ENCODE data around the gene LUZP1. TPM values are rescaled to one million over a fixed set of nuclear protein-coding genes. Genes with fewer than 3 reads are reported as not detected.

The LUZP1 gene
- total and polyA plus RNA-seq, 11 donors = 6.1 to 42.3 (median 30.0) TPM

- DNase-seq (no peak), ATAC-seq (peak in 1 of 4 donors; percentile 0)
- Histone ChIP-seq H3K27ac (peak overlapping the region in 11 of 12 donors; percentile 69 to 98 (median 95)), H3K36me3 (no peaks in the 10 kb centered on the region), H3K27me3 (no peaks in the 10 kb centered on the region), H3K4me3 (peak overlapping the region; percentile 67 to 98 (median 86)), H3K4me1 (peaks cover 0 to 49% (median 40%) of the 10 kb centered on the region in 12 donors), H3K9me3 (no peaks in the 10 kb centered on the region)
- WGBS, 4 donors = 40 to 56% (median 46%) methylated on average over 14 of the region's 14 CpGs
- no peak for TF ChIP-seq CTCF (IDR thresholded peaks at IDR 0.05)
- no peak for TF ChIP-seq POLR2A (IDR thresholded peaks at IDR 0.05)
- intact Hi-C loops (cut with DNase I) = loop anchor here in 4 of 10 donors (1.0 to 5.0 kb wide), 4 partner anchors 8 to 152 kb away; partner anchors contain the start of genes KDM1A (in 1 of the 4) and TEX46 (in 1 of the 4)
Measured at GRCh38 chr1:23169195-23169575, 529 bp upstream of the LUZP1 start.

DNA sequence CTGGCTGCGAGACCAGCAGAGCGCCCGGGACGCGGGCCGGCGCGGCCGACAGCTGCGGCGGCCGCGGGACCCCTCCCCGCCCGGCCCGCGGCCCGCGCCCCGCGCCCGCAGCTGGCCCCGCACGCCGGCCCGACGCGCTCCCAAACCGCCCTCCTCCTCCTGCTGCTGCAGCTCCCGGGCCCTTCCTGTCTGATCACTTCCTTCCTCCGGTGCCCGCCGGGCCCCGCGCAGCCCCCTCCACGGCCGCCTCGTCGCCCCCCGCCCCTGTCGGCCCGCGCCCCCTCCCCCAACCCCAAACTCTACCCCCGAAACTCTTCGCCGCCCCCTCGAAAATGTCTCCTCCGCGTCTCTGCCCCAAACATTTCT is 594 bp downstream of the LUZP1 start:
- Histone ChIP-seq H3K27ac (peak overlapping the region; percentile 88 to 98 (median 94)), H3K4me3 (peak overlapping the region; percentile 67 to 98 (median 86)), H3K4me1 (peaks cover 0 to 58% (median 47%) of the 10 kb centered on the region in 12 donors), H3K9me3 (no peaks in the 10 kb centered on the region), H3K36me3 (no peaks in the 10 kb centered on the region), H3K27me3 (no peaks in the 10 kb centered on the region)
- DNase-seq = peak; percentile 46 to 75 (median 57)
- TF ChIP-seq POLR2A (IDR thresholded peaks at IDR 0.05) = no peak
- no peak for TF ChIP-seq CTCF (IDR thresholded peaks at IDR 0.05)
- peak in 2 of 4 donors; percentile 17 to 44 for ATAC-seq
- 0 to 1% (median 1%) methylated on average over 7 to 48 of the region's 49 CpGs for WGBS, 4 donors
- intact Hi-C loops (cut with DNase I) = loop anchor here in 3 of 10 donors (5.0 kb wide), 3 partner anchors 46 to 151 kb away; partner anchors contain the start of genes KDM1A (in 1 of the 3) and TEX46 (in 1 of the 3)

DNA sequence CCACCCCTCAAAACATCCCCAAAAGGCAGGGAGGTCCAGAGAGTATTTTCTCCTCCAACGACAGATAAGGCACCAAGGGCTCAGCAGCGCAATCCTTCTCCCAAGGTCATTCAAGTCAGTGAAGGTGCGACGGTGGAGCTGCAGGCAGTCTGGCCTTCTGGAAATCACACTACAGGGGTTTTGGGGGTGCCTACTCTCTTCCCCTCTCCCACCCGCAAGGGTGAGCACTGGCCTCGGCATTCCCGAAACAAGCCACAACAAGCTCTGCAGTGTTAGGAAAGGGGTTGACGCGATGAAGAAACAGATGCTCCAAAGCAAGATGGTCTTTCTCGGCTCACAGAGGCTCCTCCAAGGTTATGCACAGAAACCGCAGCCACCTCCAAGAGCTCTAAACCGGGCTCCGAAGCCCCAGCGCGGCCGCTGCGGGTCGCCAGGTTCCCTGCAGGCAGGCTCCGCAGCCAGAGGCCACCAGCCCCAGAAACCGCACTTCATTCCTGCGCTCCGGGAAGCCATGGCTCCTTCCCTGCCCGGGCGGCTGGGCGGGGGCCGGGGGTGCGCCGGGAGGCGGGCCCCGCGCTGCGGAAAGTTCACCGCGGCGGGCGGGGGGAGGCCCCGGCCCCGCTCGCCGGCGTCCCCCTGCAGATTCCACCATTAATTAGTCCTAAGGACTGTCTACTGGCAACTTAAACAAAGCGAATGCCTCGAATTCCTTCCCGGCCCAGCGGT is 1.1 kb downstream of the LUZP1 start:
- TF ChIP-seq CTCF (IDR thresholded peaks at IDR 0.05) (no peak), POLR2A (IDR thresholded peaks at IDR 0.05) (no peak)
- no peaks in the 10 kb centered on the region for H3K9me3 ChIP-seq
- peak overlapping the region; percentile 67 to 98 (median 86) for H3K4me3 ChIP-seq
- ATAC-seq (peak in 3 of 4 donors; percentile 36 to 61 (median 42)), DNase-seq (peak; percentile 40 to 74 (median 47))
- intact Hi-C loops (cut with DNase I) = loop anchor here in 3 of 10 donors (5.0 kb wide), 3 partner anchors 45 to 150 kb away; partner anchors contain the start of genes KDM1A (in 1 of the 3) and TEX46 (in 1 of the 3)
- peaks cover 0 to 64% (median 51%) of the 10 kb centered on the region in 12 donors for H3K4me1 ChIP-seq
- no peaks in the 10 kb centered on the region for H3K36me3 ChIP-seq
- peak overlapping the region; percentile 88 to 98 (median 94) for H3K27ac ChIP-seq
- H3K27me3 ChIP-seq = no peaks in the 10 kb centered on the region
- 0 to 2% (median 1%) methylated on average over 13 to 45 of the region's 45 CpGs for WGBS, 4 donors

- intact Hi-C loops (cut with DNase I) = loop anchor here in 3 of 10 donors (5.0 kb wide), 3 partner anchors 45 to 150 kb away; partner anchors contain the start of genes KDM1A (in 1 of the 3) and TEX46 (in 1 of the 3)
- no peak for TF ChIP-seq POLR2A (IDR thresholded peaks at IDR 0.05)
- no peak for TF ChIP-seq CTCF (IDR thresholded peaks at IDR 0.05)
- H3K9me3 ChIP-seq = no peaks in the 10 kb centered on the region
- H3K36me3 ChIP-seq = no peaks in the 10 kb centered on the region
- ATAC-seq (no peak), DNase-seq (no peak)
- peak overlapping the region; percentile 67 to 98 (median 86) for H3K4me3 ChIP-seq
- H3K27ac ChIP-seq = peak overlapping the region in 11 of 12 donors; percentile 92 to 98 (median 95)
- H3K4me1 ChIP-seq = peaks cover 0 to 66% (median 52%) of the 10 kb centered on the region in 12 donors
- H3K27me3 ChIP-seq = no peaks in the 10 kb centered on the region
Measured at GRCh38 chr1:23166854-23167253, 1.8 kb downstream of the LUZP1 start.
